H9 (cell line): ENCODE results near the gene APLF. TPM values are rescaled to one million over a fixed set of nuclear protein-coding genes. Genes with fewer than 3 reads are reported as not detected.

Source experiments
- DNase-seq: peaks from one replicate; pipeline ENCODE4 v3.0.0-alpha.2; 2017
- H2AFZ ChIP-seq: one replicate; pipeline ENCODE4 v1.6.1; 2013; ENCODE audit warnings: mild to moderate bottlenecking, low read length, control low read depth, moderate library complexity
- H2AK5ac ChIP-seq: 2 replicates; pipeline ENCODE4 v1.6.1; 2013; ENCODE audit warnings: low read length, control low read depth, mixed read lengths; ENCODE audit not compliant: insufficient read length
- H2BK120ac ChIP-seq: one replicate; pipeline ENCODE4 v1.6.1; 2013; ENCODE audit warnings: low read depth, mild to moderate bottlenecking, low read length, control low read depth, inconsistent platforms; ENCODE audit not compliant: poor library complexity, severe bottlenecking
- H2BK12ac ChIP-seq: 2 replicates; pipeline ENCODE4 v1.6.1; 2013; ENCODE audit warnings: low read length, control low read depth, mixed read lengths, low read depth; ENCODE audit not compliant: insufficient read length
- H2BK15ac ChIP-seq: 2 replicates; pipeline ENCODE4 v1.6.1; 2013; ENCODE audit warnings: low read depth, low read length, control low read depth
- H2BK20ac ChIP-seq: one replicate; pipeline ENCODE4 v1.6.1; 2013; ENCODE audit warnings: low read depth, mild to moderate bottlenecking, low read length, control low read depth, inconsistent platforms; ENCODE audit not compliant: poor library complexity, severe bottlenecking
- H2BK5ac ChIP-seq: 2 replicates; pipeline ENCODE4 v1.6.1; 2013; ENCODE audit warnings: low read length, control low read depth, mixed read lengths; ENCODE audit not compliant: insufficient read length
- H3K14ac ChIP-seq: 2 replicates; pipeline ENCODE4 v1.6.1; 2013; ENCODE audit warnings: low read length, control low read depth; ENCODE audit not compliant: insufficient read depth
- H3K18ac ChIP-seq: 2 replicates; pipeline ENCODE4 v1.6.1; 2013; ENCODE audit warnings: low read depth, mild to moderate bottlenecking, mixed read lengths, low read length, control low read depth; ENCODE audit not compliant: insufficient read length
- H3K23ac ChIP-seq: 2 replicates; pipeline ENCODE4 v1.6.1; 2013; ENCODE audit warnings: low read length, control low read depth, mixed read lengths, low read depth; ENCODE audit not compliant: insufficient read length
- H3K23me2 ChIP-seq: 2 replicates; pipeline ENCODE4 v1.6.1; 2013; ENCODE audit warnings: low read depth, mild to moderate bottlenecking, mixed read lengths, low read length, control low read depth; ENCODE audit not compliant: insufficient read length, poor library complexity, severe bottlenecking
- H3K27ac ChIP-seq: 2 replicates; pipeline ENCODE4 v1.5.1; 2013; ENCODE audit warnings: low read length, control low read depth, mixed read lengths, low read depth; ENCODE audit not compliant: insufficient read length
- H3K27me3 ChIP-seq: 2 replicates; pipeline ENCODE4 v1.6.1; 2013; ENCODE audit warnings: low read length, control low read depth, inconsistent platforms; ENCODE audit not compliant: insufficient read depth
- H3K4ac ChIP-seq: 2 replicates; pipeline ENCODE4 v1.6.1; 2013; ENCODE audit warnings: low read depth, mild to moderate bottlenecking, control low read depth, inconsistent platforms, low read length, moderate library complexity
- H3K4me1 ChIP-seq: 2 replicates; pipeline ENCODE4 v1.6.1; 2013; ENCODE audit warnings: low read length, control low read depth, inconsistent platforms; ENCODE audit not compliant: insufficient read depth
- H3K4me2 ChIP-seq: 2 replicates; pipeline ENCODE4 v1.6.1; 2013; ENCODE audit warnings: low read length, control low read depth, mixed read lengths; ENCODE audit not compliant: insufficient read length, insufficient read depth
- H3K56ac ChIP-seq: 2 replicates; pipeline ENCODE4 v1.6.1; 2013; ENCODE audit warnings: low read depth, mild to moderate bottlenecking, mixed read lengths, low read length, control low read depth; ENCODE audit not compliant: insufficient read length
- H3K79me1 ChIP-seq: 2 replicates; pipeline ENCODE4 v1.6.1; 2013; ENCODE audit warnings: low read depth, mild to moderate bottlenecking, moderate library complexity, low read length, control low read depth, inconsistent platforms; ENCODE audit not compliant: insufficient read depth, poor library complexity, severe bottlenecking
- H3K79me2 ChIP-seq: 2 replicates; pipeline ENCODE4 v1.6.1; 2013; ENCODE audit warnings: low read length, control low read depth, inconsistent platforms; ENCODE audit not compliant: insufficient read depth
- H3K9ac ChIP-seq: 2 replicates; pipeline ENCODE4 v1.6.1; 2013; ENCODE audit warnings: low read length, control low read depth, mixed read lengths; ENCODE audit not compliant: insufficient read length; ENCODE audit errors: extremely low read depth
- H3K9me3 ChIP-seq: one replicate; pipeline ENCODE4 v1.6.1; 2013; ENCODE audit warnings: low read depth, low read length, inconsistent platforms; ENCODE audit not compliant: control insufficient read depth
- H3T11ph ChIP-seq: one replicate; pipeline ENCODE4 v1.6.1; 2013; ENCODE audit warnings: mild to moderate bottlenecking, low read length, control low read depth, inconsistent platforms
- H4K20me1 ChIP-seq: one replicate; pipeline ENCODE4 v1.6.1; 2013; ENCODE audit not compliant: control insufficient read depth, insufficient read length, insufficient read depth
- H4K5ac ChIP-seq: 2 replicates; pipeline ENCODE4 v1.6.1; 2013; ENCODE audit warnings: low read depth, mild to moderate bottlenecking, mixed read lengths, low read length, control low read depth; ENCODE audit not compliant: insufficient read length
- H4K8ac ChIP-seq: replicated peaks from 2 replicates; pipeline ENCODE4 v1.6.1; 2013; ENCODE audit warnings: low read length, control low read depth, mixed read lengths, low read depth; ENCODE audit not compliant: insufficient read length
- H4K91ac ChIP-seq: 2 replicates; pipeline ENCODE4 v1.6.1; 2013; ENCODE audit warnings: low read depth, mild to moderate bottlenecking, moderate library complexity, mixed read lengths, low read length, control low read depth; ENCODE audit not compliant: insufficient read length
- H3K27ac Mint-ChIP-seq, 3 experiments: 2 replicates in 2 of 3; 3 replicates in 1 of 3; pipeline ENCODE4 v1.8.0; 2020 to 2021; ENCODE audit warnings: mixed read lengths in 3 of 3, mild to moderate bottlenecking in 1 of 3, moderate library complexity in 1 of 3
- H3K27me3 Mint-ChIP-seq: 2 replicates; pipeline ENCODE4 v1.8.0; 2021; ENCODE audit warnings: low read depth, mild to moderate bottlenecking, moderate library complexity, mixed read lengths
- H3K36me3 Mint-ChIP-seq, 3 experiments: 2 replicates in 2 of 3; 3 replicates in 1 of 3; pipeline ENCODE4 v1.8.0; 2020 to 2021; ENCODE audit warnings: low read depth in 3 of 3, mixed read lengths in 3 of 3; ENCODE audit not compliant: insufficient read depth in 1 of 3
- H3K4me1 Mint-ChIP-seq, 2 experiments: 2 replicates each; pipeline ENCODE4 v1.8.0; 2020; ENCODE audit warnings: mixed read lengths in 2 of 2
- H3K4me3 Mint-ChIP-seq, 2 experiments: 2 replicates in 1 of 2; 3 replicates in 1 of 2; pipeline ENCODE4 v1.8.0; 2020 to 2021; ENCODE audit warnings: mild to moderate bottlenecking in 2 of 2, mixed read lengths in 2 of 2, moderate library complexity in 1 of 2
- H3K9me3 Mint-ChIP-seq, 2 experiments: 2 replicates in 1 of 2; 3 replicates in 1 of 2; pipeline ENCODE4 v1.8.0; 2020; ENCODE audit warnings: mild to moderate bottlenecking in 2 of 2, mixed read lengths in 2 of 2, moderate library complexity in 1 of 2
- CTCF ChIP-seq: fragments of 200-600 bp; sonication (generic); conservative IDR thresholded peaks from 3 replicates; pipeline ENCODE4 v1.8.0; 2021; ENCODE audit warnings: antibody characterized with exemption, mild to moderate bottlenecking
- WGBS: extraction: QIAGEN DNeasy Blood & Tissue Kit; methylation state at CpG from one replicate; pipeline ENCODE4 v1.1.7; 2013; ENCODE audit warnings: missing lambda C conversion rate, low lambda C conversion rate, mixed read lengths; ENCODE audit not compliant: insufficient read length; ENCODE audit errors: extremely low coverage; 5-methylcytosine and 5-hydroxymethylcytosine counted together
- total RNA-seq: library from RNA; stranded (reverse); gene quantifications from 2 replicates; pipeline ENCODE4 v1.2.1, GENCODE V29; 2021

Gene APLF
- total RNA-seq, 1 experiment from 2014 or later = 3.7 TPM

GRCh38 chr2:68512966-68513365 is 45.6 kb downstream of the APLF start:
- no peak overlapping the region for H3T11ph ChIP-seq
- no peak overlapping the region for H2BK5ac ChIP-seq
- H4K91ac ChIP-seq = no peak overlapping the region
- no peak overlapping the region for H3K14ac ChIP-seq
- no peak overlapping the region for H4K5ac ChIP-seq
- H3K27me3 ChIP-seq = no peaks in the 10 kb centered on the region
- H3K79me1 ChIP-seq = no peaks in the 10 kb centered on the region
- H3K4me2 ChIP-seq = no peak overlapping the region
- no peak overlapping the region for H3K9ac ChIP-seq
- no peak overlapping the region for H3K27ac ChIP-seq
- no peak overlapping the region for H2BK120ac ChIP-seq
- no CpG with 5 or more reads among the region's 1 CpG for WGBS
- no peak overlapping the region for H3K4ac ChIP-seq
- no peak overlapping the region for H3K27ac Mint-ChIP-seq
- H2BK20ac ChIP-seq = no peak overlapping the region
- H3K9me3 ChIP-seq = no peaks in the 10 kb centered on the region
- H3K36me3 Mint-ChIP-seq = peaks cover 1 to 7% (median 5%) of the 10 kb centered on the region in 3 experiments; a peak in 4 of 7 replicates
- DNase-seq = no peak
- no peaks in the 10 kb centered on the region for H3K4me1 ChIP-seq
- H2AFZ ChIP-seq = no peak overlapping the region
- TF ChIP-seq CTCF = no peak
- H3K4me3 Mint-ChIP-seq = no peak overlapping the region
- no peaks in the 10 kb centered on the region for H3K79me2 ChIP-seq
- H3K27me3 Mint-ChIP-seq = no peaks in the 10 kb centered on the region
- H3K56ac ChIP-seq = no peak overlapping the region
- no peak overlapping the region for H2BK12ac ChIP-seq
- H3K4me1 Mint-ChIP-seq = no peaks in the 10 kb centered on the region
- no peaks in the 10 kb centered on the region for H3K23me2 ChIP-seq
- H3K9me3 Mint-ChIP-seq = peaks cover 0 to 4% of the 10 kb centered on the region in 2 experiments; a peak in 1 of 5 replicates
- H4K8ac ChIP-seq = no peak overlapping the region
- no peak overlapping the region for H3K23ac ChIP-seq
- H3K18ac ChIP-seq = no peak overlapping the region
- H2AK5ac ChIP-seq = no peak overlapping the region
- H4K20me1 ChIP-seq = no peaks in the 10 kb centered on the region
- H2BK15ac ChIP-seq = no peak overlapping the region
